Osteocyte (in vitro differentiated cells): ENCODE measurements around the gene GRHL1. TPM values are rescaled to one million over a fixed set of nuclear protein-coding genes. Genes with fewer than 3 reads are reported as not detected.
A peak's percentile ranks its signal among the peaks of the same experiment; 100 is the strongest.

Experiments used
- DNase-seq: peaks from one replicate; pipeline ENCODE4 v3.0.0; 2021; ENCODE audit warnings: mixed read lengths; ENCODE audit not compliant: unreplicated experiment; ENCODE audit errors: extremely low spot score
- H3K27ac Mint-ChIP-seq: one replicate; pipeline ENCODE4 v1.8.0; 2021; ENCODE audit warnings: mild to moderate bottlenecking, mixed read lengths; ENCODE audit not compliant: unreplicated experiment
- H3K27me3 Mint-ChIP-seq: one replicate; pipeline ENCODE4 v1.8.0; 2021; ENCODE audit warnings: mixed read lengths; ENCODE audit not compliant: unreplicated experiment
- H3K36me3 Mint-ChIP-seq: one replicate; pipeline ENCODE4 v1.8.0; 2021; ENCODE audit warnings: mixed read lengths; ENCODE audit not compliant: unreplicated experiment
- H3K4me1 Mint-ChIP-seq: one replicate; pipeline ENCODE4 v1.8.0; 2021; ENCODE audit warnings: mixed read lengths; ENCODE audit not compliant: unreplicated experiment
- H3K4me3 Mint-ChIP-seq: one replicate; pipeline ENCODE4 v1.8.0; 2021; ENCODE audit warnings: mild to moderate bottlenecking, moderate library complexity, mixed read lengths; ENCODE audit not compliant: unreplicated experiment
- H3K9me3 Mint-ChIP-seq: one replicate; pipeline ENCODE4 v1.8.0; 2021; ENCODE audit warnings: mixed read lengths; ENCODE audit not compliant: unreplicated experiment
- CTCF ChIP-seq: fragments of 200-600 bp; sonication (generic); IDR thresholded peaks from 2 replicates; pipeline ENCODE4 v1.5.0; 2021; ENCODE audit warnings: antibody characterized with exemption, mild to moderate bottlenecking, moderate library complexity
- total RNA-seq: library from RNA; stranded (reverse); gene quantifications from 2 replicates; pipeline ENCODE4 v1.2.1, GENCODE V29; 2021

GRHL1 gene
- total RNA-seq, 1 donor from 2014 or later, result 0.32 TPM

- TF ChIP-seq CTCF, result no peak
- Mint-ChIP-seq H3K4me3 (peak overlapping the region; percentile 68), H3K36me3 (no peaks in the 10 kb centered on the region), H3K9me3 (no peaks in the 10 kb centered on the region), H3K27me3 (peaks cover 29% of the 10 kb centered on the region), H3K27ac (no peak overlapping the region), H3K4me1 (peaks cover 10% of the 10 kb centered on the region)
- no peak for DNase-seq
These were observed 819 bp downstream of the GRHL1 start for GRCh38 chr2:9952286-9952737.

- Mint-ChIP-seq H3K4me3 (no peak overlapping the region), H3K27ac (no peak overlapping the region), H3K36me3 (no peaks in the 10 kb centered on the region)
These were observed 1.5 kb downstream of the GRHL1 start for GRCh38 chr2:9952856-9953503.

GRCh38 chr2:9954136-9954535 is 2.6 kb downstream of the GRHL1 start:
- DNase-seq, result no peak
- H3K4me3 Mint-ChIP-seq, result no peak overlapping the region
- no peaks in the 10 kb centered on the region for H3K9me3 Mint-ChIP-seq
- no peak overlapping the region for H3K27ac Mint-ChIP-seq
- TF ChIP-seq CTCF, result no peak
- H3K36me3 Mint-ChIP-seq, result no peaks in the 10 kb centered on the region
- H3K4me1 Mint-ChIP-seq, result peaks cover 10% of the 10 kb centered on the region
- peaks cover 41% of the 10 kb centered on the region for H3K27me3 Mint-ChIP-seq

More at GRCh38 chr2:9952856-9953503, 1.5 kb downstream of the GRHL1 start:
- Mint-ChIP-seq H3K9me3 (no peaks in the 10 kb centered on the region), H3K27me3 (peaks cover 32% of the 10 kb centered on the region), H3K4me1 (peaks cover 10% of the 10 kb centered on the region)
- no peak for TF ChIP-seq CTCF
- DNase-seq, result no peak

GRCh38 chr2:9958057-9958456 is 6.6 kb downstream of the GRHL1 start:
- no peak for TF ChIP-seq CTCF
- no peaks in the 10 kb centered on the region for H3K9me3 Mint-ChIP-seq
- H3K4me3 Mint-ChIP-seq, result no peak overlapping the region
- DNase-seq, result no peak
- peaks cover 47% of the 10 kb centered on the region for H3K27me3 Mint-ChIP-seq
- no peaks in the 10 kb centered on the region for H3K4me1 Mint-ChIP-seq
- H3K27ac Mint-ChIP-seq, result no peak overlapping the region
- H3K36me3 Mint-ChIP-seq, result no peaks in the 10 kb centered on the region

- Mint-ChIP-seq H3K4me3 (no peak overlapping the region), H3K36me3 (no peaks in the 10 kb centered on the region)
- no peak for TF ChIP-seq CTCF
These were observed 7.8 kb downstream of the GRHL1 start for GRCh38 chr2:9959262-9959661.

More at GRCh38 chr2:9959262-9959661, 7.8 kb downstream of the GRHL1 start:
- Mint-ChIP-seq H3K27ac (no peak overlapping the region), H3K9me3 (no peaks in the 10 kb centered on the region), H3K27me3 (peaks cover 35% of the 10 kb centered on the region), H3K4me1 (no peaks in the 10 kb centered on the region)
- DNase-seq, result no peak
